ENCODE data around the gene RYK.
A peak's percentile ranks its signal among the peaks of the same experiment; 100 is the strongest.

The RYK gene

GRCh38 chr3:134216191-134216764 is 34.4 kb downstream of the RYK start:
- no peak overlapping the region for H3K27ac ChIP-seq

GRCh38 chr3:134214239-134214638 is 36.4 kb downstream of the RYK start:
- Histone ChIP-seq H3K9me3 (ENCODE audit: control insufficient read depth, low read length) (no peaks in the 10 kb centered on the region), H3K4me3 (ENCODE audit: low read depth, low read length) (no peak overlapping the region), H3K27ac (no peak overlapping the region), H3K79me2 (peaks cover 27% of the 10 kb centered on the region), H3K4me1 (peaks cover 5% of the 10 kb centered on the region), H3K9ac (no peak overlapping the region), H3K4me2 (ENCODE audit: low read length) (no peak overlapping the region), H3K27me3 (ENCODE audit: control insufficient read depth, insufficient read depth, low read length) (no peaks in the 10 kb centered on the region), H2AFZ (no peak overlapping the region), H3K36me3 (ENCODE audit: control insufficient read depth, insufficient read depth, low read length) (no peaks in the 10 kb centered on the region)
- no peak for TF ChIP-seq CTCF (IDR thresholded peaks at IDR 0.05)

More at GRCh38 chr3:134216191-134216764, 34.4 kb downstream of the RYK start:
- no peak overlapping the region for H3K4me3 ChIP-seq (ENCODE audit: low read depth, low read length)
- H3K9me3 ChIP-seq (ENCODE audit: control insufficient read depth, low read length): no peaks in the 10 kb centered on the region
- no peak for TF ChIP-seq CTCF (IDR thresholded peaks at IDR 0.05)
- no peaks in the 10 kb centered on the region for H3K36me3 ChIP-seq (ENCODE audit: control insufficient read depth, insufficient read depth, low read length)
- H3K4me1 ChIP-seq: peaks cover 11% of the 10 kb centered on the region
- H3K9ac ChIP-seq: no peak overlapping the region
- H2AFZ ChIP-seq: no peak overlapping the region
- no peaks in the 10 kb centered on the region for H3K27me3 ChIP-seq (ENCODE audit: control insufficient read depth, insufficient read depth, low read length)
- peaks cover 25% of the 10 kb centered on the region for H3K79me2 ChIP-seq
- H3K4me2 ChIP-seq (ENCODE audit: low read length): no peak overlapping the region

- H3K9ac ChIP-seq: no peak overlapping the region
- H2AFZ ChIP-seq: no peak overlapping the region
- peak; percentile 99 for TF ChIP-seq CTCF (IDR thresholded peaks at IDR 0.05)
Measured at GRCh38 chr3:134212967-134213665, 37.5 kb downstream of the RYK start.

GRCh38 chr3:134211797-134212196 is 38.9 kb downstream of the RYK start:
- peak; percentile 43 for TF ChIP-seq CTCF (IDR thresholded peaks at IDR 0.05)
- H3K36me3 ChIP-seq (ENCODE audit: control insufficient read depth, insufficient read depth, low read length): no peaks in the 10 kb centered on the region
- H3K27ac ChIP-seq: no peak overlapping the region
- H3K4me3 ChIP-seq (ENCODE audit: low read depth, low read length): no peak overlapping the region
- H3K79me2 ChIP-seq: peaks cover 28% of the 10 kb centered on the region
- no peak overlapping the region for H3K4me2 ChIP-seq (ENCODE audit: low read length)
- H3K4me1 ChIP-seq: peaks cover 4% of the 10 kb centered on the region
- no peaks in the 10 kb centered on the region for H3K27me3 ChIP-seq (ENCODE audit: control insufficient read depth, insufficient read depth, low read length)
- H3K9me3 ChIP-seq (ENCODE audit: control insufficient read depth, low read length): no peaks in the 10 kb centered on the region
- H3K9ac ChIP-seq: no peak overlapping the region
- H2AFZ ChIP-seq: no peak overlapping the region

More at GRCh38 chr3:134212967-134213665, 37.5 kb downstream of the RYK start:
- peaks cover 30% of the 10 kb centered on the region for H3K79me2 ChIP-seq
- no peak overlapping the region for H3K4me2 ChIP-seq (ENCODE audit: low read length)
- no peaks in the 10 kb centered on the region for H3K9me3 ChIP-seq (ENCODE audit: control insufficient read depth, low read length)
- H3K4me1 ChIP-seq: peaks cover 4% of the 10 kb centered on the region
- H3K36me3 ChIP-seq (ENCODE audit: control insufficient read depth, insufficient read depth, low read length): no peaks in the 10 kb centered on the region
- H3K27ac ChIP-seq: no peak overlapping the region
- no peak overlapping the region for H3K4me3 ChIP-seq (ENCODE audit: low read depth, low read length)
- no peaks in the 10 kb centered on the region for H3K27me3 ChIP-seq (ENCODE audit: control insufficient read depth, insufficient read depth, low read length)

Data from parathyroid adenoma (tissue), 2 donors.